ENCODE measurements around the gene DIS3L2. TPM values are rescaled to one million over a fixed set of nuclear protein-coding genes. Genes with fewer than 3 reads are reported as not detected.
"Not testable (repeated sequence)": the region's sequence is repeated elsewhere in the genome, so short reads cannot be mapped to it uniquely, and the experiment has no call there.

DIS3L2 gene
- polyA plus RNA-seq, 1 donor, result 40.3 TPM

DNA sequence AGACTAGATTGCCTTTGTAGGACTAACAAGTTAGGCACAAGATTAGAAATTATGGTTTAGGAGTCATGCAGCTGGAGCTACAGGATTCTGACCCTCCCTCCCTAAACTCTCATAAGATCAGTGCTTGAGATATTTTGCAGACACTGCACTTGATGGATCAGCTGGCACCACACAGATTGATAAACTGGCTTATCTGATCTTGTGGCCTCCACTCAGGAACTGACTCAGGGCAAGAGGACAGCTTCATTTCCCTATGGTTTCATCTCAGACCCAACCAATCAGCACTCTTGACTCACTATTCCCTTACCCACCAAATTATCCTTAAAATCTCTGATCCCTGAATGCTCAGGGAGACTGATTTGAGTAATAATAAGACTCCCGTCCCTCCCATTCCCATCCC lies 152.3 kb downstream of the DIS3L2 start:
- DNase-seq, result no peak

DNA sequence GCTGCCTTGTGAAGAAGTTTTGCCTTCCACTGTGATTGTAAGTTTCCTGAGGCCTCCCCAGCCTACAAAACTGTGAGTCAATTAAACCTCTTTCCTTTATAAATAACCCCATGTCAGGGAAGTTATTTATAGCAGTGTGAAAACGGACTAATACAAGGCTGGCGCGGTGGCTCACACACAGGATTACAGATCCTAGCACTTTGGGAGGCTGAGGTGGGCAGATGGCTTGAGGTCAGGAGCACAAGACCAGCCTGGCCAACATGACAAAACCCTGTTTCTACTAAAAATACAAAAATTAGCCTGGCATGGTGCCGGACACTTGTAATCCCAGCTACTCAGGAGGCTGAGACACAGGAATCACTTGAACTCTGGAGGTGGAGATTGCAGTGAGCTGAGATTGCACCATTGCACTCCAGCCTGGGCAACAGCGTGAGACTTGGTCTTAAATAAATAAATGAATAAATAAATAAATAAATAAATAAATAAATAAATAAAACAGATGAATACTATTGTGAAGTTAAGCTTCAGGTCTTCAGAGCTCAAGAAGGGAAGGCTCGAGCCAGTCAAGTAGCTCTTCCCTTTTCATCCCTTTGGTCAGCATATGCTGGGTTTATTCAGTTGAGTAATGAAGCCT lies 154.3 kb downstream of the DIS3L2 start:
- DNase-seq, result not testable (repeated sequence)

DNA sequence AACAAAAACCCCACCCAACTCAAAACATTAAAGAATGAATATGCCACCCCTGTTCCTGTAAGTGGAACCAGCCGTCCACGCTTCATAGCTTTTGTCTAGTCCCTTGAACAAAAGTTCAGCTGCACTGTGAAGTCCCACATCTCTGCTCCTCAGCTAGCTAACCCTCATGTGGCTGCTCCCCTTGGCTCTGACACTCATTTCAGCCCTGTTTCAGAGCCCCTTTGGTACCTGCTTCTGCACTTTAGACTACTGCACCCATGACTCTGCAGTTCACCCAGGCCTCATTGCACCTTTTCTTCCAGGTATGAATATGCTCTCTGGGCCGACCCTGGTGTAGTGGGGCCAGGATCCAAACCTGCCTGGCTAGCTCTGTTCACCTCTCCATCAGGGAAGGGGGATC lies 155.3 kb downstream of the DIS3L2 start:
- no peak for DNase-seq

DNA sequence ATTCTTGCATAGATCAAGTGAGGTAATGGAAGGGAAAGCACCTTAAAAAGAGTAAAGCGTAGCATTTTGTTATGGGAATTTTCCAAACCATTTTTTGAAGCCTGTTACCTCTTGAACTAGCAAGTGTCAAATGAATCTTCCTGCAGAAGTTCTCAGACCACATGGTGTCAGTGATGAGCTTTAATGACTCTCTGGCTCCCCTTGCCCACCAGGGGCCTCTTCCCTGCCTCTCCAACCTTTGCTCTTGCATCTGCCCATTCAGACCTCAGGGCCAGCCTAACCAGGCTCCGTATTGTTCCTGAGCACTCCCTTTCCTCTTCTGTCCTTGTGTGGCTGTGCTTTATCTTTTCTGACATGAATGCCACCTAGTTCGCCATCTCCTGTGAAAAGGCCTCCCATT lies 155.9 kb downstream of the DIS3L2 start:
- no peak for DNase-seq

DNA sequence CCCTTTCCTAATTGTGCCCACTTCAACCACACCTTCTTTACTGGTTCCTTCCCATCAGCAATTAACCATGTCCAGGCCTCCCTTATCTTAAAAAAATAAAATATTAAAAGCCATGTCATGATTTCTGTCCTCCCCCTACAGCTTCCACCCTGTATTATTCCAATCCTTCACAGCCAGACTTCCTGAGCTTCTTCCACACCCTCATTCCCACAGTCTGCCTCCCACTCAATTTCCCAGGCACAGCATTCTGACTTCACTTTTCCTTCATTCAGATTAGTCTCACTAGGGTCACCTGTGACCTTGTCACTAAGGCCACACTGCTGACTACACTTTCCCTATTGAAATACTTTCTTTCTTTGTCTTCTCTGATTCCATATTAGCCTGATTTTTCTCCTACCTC lies 159.4 kb downstream of the DIS3L2 start:
- no peak for DNase-seq

DNA sequence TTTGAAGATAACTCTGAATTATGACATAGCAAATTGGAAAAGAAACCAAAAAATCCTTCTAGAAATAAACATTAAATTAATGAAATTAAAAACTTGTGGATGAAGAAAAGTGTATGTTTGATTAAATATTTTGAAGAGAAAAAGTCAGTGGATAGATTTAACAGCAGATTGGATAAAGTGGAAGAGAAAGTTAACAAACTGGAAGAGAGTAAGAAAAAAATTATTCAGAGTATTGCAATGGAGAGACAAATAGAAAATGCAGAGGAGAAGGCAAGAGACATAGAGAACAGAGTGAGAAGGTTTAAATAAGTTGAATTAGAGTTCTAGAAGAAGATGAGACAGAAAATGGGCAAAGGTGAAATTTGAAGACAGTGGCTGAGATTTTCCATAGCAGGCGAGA lies 162.8 kb downstream of the DIS3L2 start:
- DNase-seq, result no peak

DNA sequence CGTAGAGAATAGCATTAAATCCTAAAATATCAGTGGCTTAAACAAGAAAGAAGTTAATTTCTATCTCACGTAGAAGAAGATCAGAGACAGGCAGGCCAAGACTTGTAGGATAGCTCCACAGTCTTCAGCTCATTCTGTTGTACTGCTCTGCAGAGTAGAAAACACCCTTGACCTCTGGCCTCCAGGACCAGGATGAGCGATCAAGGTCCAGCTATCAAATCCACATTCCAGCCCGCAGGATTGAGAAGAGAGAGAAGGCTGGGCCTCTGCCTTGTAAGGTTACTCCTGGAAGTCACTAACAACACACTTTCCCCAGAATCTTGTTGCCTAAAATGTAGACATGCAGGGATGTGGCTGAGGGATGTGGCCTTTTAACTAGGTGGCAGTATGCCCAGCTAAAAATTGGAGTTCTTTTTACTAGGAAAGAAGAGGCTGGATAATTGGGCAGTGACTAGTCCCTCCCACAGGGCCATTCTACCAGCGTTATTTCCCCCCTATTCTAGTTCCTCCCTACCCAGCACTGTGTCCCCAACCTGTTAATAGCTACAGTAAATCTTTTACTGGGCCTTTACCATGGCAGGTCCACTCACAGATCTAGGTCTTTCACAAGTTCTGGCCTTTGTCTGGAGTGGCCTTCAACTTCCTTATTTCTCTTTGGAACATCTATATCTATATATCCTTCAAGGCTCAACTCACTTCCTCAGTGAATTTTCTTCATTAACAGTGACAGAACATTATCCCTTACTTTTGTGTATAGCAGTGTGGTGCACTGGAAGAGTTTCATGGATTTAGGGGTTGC lies 165.0 kb downstream of the DIS3L2 start:
- DNase-seq, result no peak

DNA sequence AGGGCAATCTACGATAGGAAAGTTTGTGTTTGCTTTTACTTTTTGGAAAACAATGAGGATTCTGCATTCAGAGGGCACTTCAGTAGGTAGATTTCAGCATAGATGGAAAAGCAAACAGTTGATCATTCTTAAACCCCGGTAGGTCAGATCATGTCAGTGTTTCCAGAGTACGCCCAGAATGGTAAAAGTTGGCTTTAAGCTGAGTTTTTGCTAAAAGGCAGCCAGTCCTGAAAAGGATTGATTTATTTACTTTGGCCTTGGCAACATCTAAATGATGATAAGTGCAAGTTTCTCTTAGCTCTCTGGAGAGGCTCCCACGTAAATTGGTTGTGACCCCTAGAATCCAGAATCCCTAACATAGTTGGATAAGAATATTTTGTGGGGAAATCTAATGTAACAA lies 168.0 kb downstream of the DIS3L2 start:
- no peak for DNase-seq

DNA sequence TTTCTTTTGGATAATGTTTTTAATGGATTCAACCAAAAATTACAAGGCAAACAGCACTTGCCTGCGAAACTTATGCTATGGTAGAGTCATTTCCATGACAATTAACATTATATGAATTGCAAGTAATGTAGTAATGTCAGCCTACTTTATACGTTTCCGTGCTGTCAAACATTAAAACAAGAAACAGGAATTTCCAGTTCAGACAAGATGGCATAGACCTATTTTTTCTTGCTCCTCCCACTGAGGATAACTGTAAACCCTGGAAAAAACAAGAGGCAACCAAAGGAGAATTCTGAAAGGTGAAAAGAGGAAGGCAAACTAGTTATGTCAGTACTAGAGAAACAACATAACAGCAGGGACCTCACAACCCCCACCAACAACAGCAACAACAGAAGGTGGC lies 170.7 kb downstream of the DIS3L2 start:
- no peak for DNase-seq

DNA sequence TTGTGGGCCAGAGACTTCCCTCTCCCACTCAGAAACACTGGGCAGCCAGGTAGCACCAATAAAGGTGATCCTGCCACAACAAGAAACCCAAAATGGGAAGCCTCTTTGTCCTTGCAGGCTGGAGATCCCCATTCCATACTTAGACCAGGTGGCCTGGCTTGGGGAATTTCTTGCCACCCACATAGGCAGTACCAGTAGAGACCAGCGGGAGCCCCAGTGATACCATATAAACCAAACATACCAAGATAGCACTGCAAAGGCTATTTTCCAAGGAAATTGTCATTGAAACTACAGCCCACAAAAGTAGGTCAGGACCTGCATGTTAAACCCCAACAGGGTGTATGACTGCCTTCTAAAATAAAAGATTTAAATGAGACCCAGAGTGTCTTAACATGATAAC lies 171.6 kb downstream of the DIS3L2 start:
- DNase-seq, result no peak

DNA sequence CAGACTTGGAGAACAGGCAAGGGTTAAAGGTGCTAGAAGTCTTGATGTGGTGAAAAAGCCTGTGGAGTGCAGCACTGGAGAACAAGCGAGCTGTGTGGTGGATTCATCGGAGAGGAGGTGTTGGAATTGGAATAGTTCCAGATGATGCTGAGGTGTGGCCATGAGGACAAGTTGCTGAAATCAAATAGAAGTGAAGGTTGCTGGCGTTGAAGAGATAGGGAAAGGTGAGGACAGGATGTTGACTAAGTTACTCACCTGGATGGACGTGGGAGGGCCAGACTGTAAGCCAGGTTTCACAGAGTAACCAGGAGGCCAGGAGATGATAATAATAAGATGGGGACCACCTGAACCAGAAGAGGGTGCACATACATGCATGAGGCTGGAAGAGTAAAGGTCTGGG lies 173.4 kb downstream of the DIS3L2 start:
- no peak for DNase-seq

DNA sequence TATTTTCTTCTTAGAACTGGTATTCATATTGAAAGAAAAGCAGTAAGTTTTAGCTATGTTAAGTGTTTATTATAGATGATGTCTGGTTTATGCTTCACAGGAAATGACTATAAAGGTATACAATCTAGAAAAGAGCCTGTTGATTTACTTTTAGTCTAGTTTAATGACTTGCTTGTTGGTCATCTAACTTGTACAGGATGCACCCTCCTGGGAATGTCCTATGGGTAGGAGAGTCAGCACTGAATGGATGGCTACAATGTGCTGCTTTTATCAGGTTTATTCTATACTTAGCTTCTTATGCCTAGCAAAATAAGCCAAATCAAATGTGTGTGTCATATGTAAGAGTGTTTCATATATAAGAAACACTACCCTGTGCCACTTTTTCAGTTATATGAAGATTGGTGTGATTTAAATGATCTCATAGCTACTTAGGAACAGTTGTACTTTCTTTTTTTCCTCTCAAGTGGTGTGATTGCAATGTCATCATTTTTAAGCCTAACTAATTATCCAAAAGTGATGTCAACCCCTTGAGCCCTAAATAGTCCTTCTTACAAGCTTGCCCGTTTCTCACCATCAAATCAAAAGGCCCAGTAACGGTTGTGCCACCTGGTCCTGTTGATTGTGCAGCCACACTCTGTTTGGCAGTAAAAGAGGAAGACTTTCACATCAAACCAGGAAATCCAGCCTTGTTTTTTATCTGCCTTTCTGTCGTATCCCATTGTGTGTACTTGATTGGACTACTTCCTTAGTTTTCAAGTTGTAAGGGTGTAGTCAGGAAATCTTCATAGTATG lies 176.0 kb downstream of the DIS3L2 start:
- DNase-seq, result no peak

DNA sequence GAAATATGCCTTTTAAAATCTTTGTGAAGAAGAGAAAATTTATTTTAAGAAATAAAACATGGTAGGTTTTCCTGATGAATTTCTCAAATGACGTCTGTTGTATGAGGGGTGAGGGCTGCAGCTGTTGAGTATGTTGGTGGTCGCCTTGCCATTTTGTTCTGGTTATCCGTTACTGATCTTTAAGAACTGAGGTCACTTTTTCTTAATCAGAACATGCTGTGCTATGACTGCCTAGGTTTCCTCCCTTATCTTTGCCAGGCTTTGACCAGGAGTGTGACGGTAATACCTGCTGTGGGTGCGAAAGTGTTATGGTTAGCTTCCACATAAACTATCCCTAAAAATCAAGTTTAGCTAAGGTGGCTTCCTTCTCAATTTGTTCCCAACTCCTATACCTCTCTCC lies 176.9 kb downstream of the DIS3L2 start:
- DNase-seq, result no peak

DNA sequence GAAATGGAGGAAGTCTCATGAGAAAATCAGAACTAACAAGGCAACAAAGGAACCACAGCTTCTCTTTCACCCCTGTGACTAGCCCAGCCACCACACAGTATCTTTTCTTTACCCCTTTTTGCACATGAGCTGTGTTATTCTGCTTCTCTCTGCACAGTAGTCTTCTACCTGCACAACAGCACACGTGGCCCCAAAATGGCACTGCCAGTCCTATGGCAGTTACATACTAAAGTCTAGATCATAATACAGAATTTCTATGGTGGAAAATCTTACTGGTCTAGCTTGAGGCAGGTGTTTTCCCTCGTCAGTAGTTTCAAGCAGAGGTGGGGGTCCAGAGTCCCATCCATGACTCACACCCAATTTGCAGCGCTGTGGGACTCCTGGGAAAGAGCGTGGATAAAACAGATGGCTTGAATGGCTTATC lies 177.7 kb downstream of the DIS3L2 start:
- no peak for DNase-seq

DNA sequence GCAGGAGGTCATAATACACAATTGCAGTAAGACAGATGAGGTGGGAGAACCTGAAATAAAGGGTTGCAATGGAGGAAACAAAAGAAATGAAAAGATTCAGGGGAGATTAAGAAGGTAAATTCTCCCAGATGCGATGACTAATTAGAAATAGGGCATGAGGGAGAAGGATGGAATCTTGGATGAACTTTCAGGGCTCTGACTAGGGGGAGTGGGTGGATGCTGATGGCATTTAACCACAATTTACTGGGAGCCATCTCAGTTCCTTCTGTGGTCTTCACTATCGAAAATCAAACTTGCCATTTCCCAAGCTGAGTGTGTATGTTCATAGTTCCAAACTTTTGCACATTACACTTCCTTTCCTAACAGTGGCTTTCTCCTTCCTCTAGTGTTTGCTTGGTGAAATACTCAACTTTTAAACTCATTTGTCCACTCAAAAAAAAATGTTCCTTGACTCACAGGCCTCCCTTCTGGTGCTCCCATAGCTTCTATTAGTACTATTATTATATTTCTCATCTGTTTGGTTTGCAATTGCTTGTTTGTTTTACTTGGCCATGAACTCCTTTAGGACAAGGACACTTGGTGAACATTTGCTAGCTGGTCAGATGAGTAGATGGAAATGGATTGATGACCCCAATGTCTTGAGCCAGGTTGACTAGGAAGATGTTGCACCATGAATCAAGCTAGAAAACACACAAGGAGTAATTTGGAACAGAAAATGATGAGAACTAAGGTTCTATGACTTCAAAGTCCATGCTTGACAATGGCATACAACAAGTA lies 178.5 kb downstream of the DIS3L2 start:
- no peak for DNase-seq

DNA sequence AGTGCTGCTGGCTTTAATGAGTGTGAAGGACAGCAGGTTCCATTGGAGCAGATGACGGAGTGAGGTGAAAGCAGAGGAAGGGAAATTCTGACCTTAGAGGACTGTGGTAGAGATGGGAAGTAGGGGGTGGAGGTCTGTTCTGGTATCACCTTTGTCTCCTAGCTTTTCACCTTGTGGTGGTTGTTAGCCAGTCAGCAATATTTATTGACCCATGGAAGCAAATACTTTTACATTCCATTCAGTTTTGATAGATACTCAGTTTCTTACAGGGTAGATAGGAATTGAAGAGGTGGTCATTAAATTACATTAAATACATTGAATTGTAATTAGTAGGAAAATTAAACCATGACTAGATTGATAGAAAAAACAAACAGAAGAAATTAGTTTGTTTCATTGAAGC lies 180.1 kb downstream of the DIS3L2 start:
- no peak for DNase-seq

DNA sequence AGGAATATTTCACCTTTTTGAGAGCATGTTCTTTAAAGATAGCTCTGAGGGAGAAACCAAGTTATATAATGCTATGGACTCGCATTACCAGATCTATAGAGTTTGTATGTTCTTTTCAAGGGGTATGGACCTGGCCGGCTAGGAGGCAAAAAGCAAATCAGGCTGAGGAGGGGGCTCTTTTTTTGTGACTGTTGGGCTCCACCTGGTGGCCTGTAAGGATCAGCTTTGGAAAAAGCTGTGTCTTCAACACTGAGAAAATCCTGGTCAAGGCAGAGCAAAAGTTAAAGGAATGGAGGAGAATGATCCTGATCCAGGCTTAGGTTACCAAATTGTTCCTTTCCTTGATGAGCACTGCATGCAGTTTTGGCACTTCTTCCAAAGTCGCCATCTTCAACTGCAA lies 180.5 kb downstream of the DIS3L2 start:
- peak; percentile 30 for DNase-seq

DNA sequence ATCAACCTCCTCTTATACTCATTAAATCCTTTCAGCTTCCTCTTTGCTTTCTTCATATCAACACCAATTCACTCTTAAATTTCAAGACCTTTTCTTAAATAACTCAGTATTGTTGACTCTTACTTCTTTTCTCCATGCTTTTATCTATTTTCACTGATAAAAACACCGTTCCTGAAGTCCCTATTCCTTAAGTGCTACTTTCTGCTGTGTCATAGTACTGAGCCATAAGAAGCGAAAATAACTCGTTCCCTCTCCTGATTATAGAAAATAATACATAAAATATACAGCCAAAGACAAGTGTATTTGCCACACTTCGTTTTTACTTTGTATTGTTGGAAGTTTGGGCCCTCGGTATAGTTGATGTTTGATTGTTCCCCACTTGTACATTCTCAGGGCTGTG lies 181.0 kb downstream of the DIS3L2 start:
- DNase-seq, result no peak

DNA sequence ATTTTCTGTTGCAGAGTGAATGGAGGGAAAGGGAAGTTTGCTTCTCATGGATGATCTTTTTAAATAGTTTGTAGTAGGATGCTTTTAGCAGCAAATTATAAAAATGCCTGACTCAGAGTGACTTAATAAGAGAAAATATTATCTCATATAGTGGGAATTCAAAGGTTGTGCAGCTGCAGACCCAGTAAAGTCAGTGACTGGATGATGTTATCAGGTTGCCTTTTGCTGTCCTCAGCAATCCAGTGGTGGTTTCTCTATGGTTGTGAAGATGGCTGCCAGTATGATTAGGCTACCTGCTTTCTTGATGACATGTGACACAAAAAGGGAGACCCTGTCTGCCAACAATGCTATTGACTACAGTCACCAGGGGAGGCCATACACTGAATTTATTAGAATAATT lies 184.8 kb downstream of the DIS3L2 start:
- no peak for DNase-seq

DNA sequence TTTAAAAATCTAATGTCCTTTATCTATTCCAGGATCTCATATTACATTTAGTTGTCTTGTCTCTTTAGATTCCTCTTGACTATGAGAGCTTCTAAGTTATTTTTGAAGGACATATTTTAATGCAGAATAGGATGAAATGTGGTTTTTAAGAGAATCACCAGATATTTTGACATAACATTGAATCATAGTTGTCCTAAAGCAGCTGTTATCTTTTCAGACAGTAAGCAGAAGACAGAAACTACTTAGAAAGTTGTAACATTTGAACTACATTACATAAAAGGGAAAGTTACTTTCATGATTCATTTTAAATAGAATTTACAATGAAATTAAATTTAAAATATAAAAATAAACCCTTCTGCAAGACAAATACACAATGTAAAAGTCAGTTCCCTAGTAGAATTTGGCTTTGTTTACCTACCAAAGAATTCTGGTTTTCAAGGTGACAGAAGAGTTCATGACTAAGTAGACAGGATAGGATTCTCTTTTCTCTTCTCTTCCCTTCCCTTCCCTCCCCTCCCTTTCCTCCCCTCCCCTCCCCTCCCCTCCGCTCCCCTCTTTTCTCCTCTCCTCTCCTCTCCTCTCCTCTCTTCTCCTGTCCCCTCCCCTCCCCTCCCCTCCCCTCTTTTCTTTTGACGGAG lies 186.0 kb downstream of the DIS3L2 start:
- DNase-seq, result no peak

DNA sequence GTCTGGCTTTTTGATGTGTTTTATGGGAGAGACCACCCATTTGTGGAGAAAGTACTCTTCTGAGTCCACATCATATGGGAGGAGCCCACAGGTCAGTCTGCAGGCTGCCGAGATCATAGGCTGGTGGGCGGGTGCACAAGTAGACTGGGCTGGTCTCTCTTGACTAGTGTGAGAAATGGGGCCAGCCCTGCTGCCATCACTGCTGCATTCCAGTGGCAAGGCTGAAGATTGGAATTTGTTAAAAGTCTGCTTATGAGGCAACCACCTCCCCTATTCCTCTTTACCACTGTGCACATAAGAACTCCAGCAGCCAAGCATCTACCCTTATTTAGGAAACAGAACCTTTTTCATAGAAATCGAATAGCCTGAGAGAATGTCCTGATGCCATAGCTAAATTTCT lies 200.7 kb downstream of the DIS3L2 start:
- no peak for DNase-seq

DNA sequence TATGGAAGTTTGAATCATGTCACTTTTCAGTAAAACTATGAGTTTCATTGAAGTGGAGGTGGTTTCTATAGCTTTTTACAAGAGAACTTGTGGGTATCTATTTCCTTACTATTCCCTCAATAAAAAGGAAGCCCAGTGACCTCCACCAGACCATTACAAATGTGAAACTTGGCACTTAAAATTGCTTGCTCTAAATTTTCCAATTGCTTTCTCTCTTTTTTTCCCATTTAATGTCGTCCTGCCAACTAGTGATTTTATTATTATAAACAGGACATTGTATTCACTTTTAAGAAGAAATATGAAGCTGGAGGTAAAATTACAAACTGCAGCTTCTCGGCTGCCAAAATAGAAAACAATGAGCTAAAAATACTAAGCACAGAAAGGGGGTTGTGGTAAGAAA lies 208.9 kb downstream of the DIS3L2 start:
- no peak for DNase-seq

All from left kidney (tissue), 2 donors.